GM12878 (cell line): ENCODE measurements around the gene MYH9. TPM values are rescaled to one million over a fixed set of nuclear protein-coding genes. Genes with fewer than 3 reads are reported as not detected.

ENCODE experiments used
- ATAC-seq: fragments of 200-7000 bp; cut with Tn5 transposase; 3 replicates; pipeline ENCODE4 v1.9.1; 2020; ENCODE audit warnings: mild to moderate bottlenecking, moderate library complexity
- BruUV-seq: library from RNA; stranded (reverse); fragments of 400-500 nt; replicated peaks from 2 replicates; lab custom pipeline; 2021; lab: Mats Ljungman, UMichigan
- CTCF ChIA-PET: fragments of 300-600 bp; sonication (Branson Sonifier 250); formaldehyde crosslinking; extraction: SDS; loops from one replicate; lab custom pipeline; 2021; ENCODE audit warnings: inconsistent platforms; lab: Yijun Ruan, JAX
- POLR2A ChIA-PET: fragments of 350-600 bp; formaldehyde crosslinking; extraction: SDS; loops from one replicate; lab custom pipeline; 2021; ENCODE audit warnings: inconsistent platforms; lab: Charles Lee
- RAD21 ChIA-PET: fragments of 300-600 bp; sonication (Branson Sonifier 250); formaldehyde crosslinking; loops from one replicate; lab custom pipeline; 2023; ENCODE audit warnings: antibody characterized with exemption; ENCODE audit not compliant: unreplicated experiment; lab: Charles Lee
- SMC1A ChIA-PET: fragments of 300-600 bp; sonication (Branson Sonifier 250); formaldehyde crosslinking; loops from one replicate; lab custom pipeline; 2023; ENCODE audit not compliant: unreplicated experiment, uncharacterized antibody; lab: Charles Lee
- DNase-seq: peaks from one replicate; pipeline ENCODE4 v3.0.0-alpha.2; 2011; ENCODE audit warnings: low read depth, low spot score
- FAIRE-seq: peaks from 3 replicates; lab custom pipeline; 2011; peaks lifted over from hg19 to GRCh38; lab: Jason Lieb, UNC
- H2AFZ ChIP-seq: 2 replicates; pipeline ENCODE4 v1.6.0; 2011; ENCODE audit warnings: low read depth, low read length, control low read depth; ENCODE audit not compliant: control insufficient read depth
- H3K27ac ChIP-seq: 2 replicates; pipeline ENCODE4 v1.5.1; 2011; ENCODE audit warnings: control low read depth; ENCODE audit not compliant: control insufficient read depth, insufficient read depth
- H3K27me3 ChIP-seq, 2 experiments: replicated peaks in 1 of 2; 2 replicates each; pipeline versions ENCODE4 v1.6.0 to v1.6.1; 2011; ENCODE audit warnings: low read length in 1 of 2; ENCODE audit not compliant: control insufficient read depth in 2 of 2, insufficient read depth in 2 of 2
- H3K36me3 ChIP-seq, 2 experiments: 2 replicates each; pipeline ENCODE4 v1.5.1; 2011; ENCODE audit warnings: low read length in 1 of 2; ENCODE audit not compliant: control insufficient read depth in 2 of 2, insufficient read depth in 2 of 2
- H3K4me1 ChIP-seq: 2 replicates; pipeline ENCODE4 v1.6.1; 2011; ENCODE audit warnings: mild to moderate bottlenecking, low read length, moderate library complexity, mixed read lengths; ENCODE audit not compliant: control insufficient read depth, insufficient read depth
- H3K4me2 ChIP-seq: 2 replicates; pipeline ENCODE4 v1.6.0; 2011; ENCODE audit warnings: control low read depth; ENCODE audit not compliant: control insufficient read depth, insufficient read depth
- H3K4me3 ChIP-seq: fragments of 200-600 bp; sonication (generic); 2 replicates; pipeline ENCODE4 v1.5.1; 2016
- H3K79me2 ChIP-seq: 2 replicates; pipeline ENCODE4 v1.6.0; 2011; ENCODE audit warnings: low read length; ENCODE audit not compliant: control insufficient read depth, insufficient read depth
- H3K9ac ChIP-seq: 2 replicates; pipeline ENCODE4 v1.8.0; 2011; ENCODE audit warnings: low read length, control low read depth, mixed read lengths; ENCODE audit not compliant: control insufficient read depth, insufficient read depth
- H3K9me3 ChIP-seq: replicated peaks from 3 replicates; pipeline ENCODE4 v1.5.1; 2011; ENCODE audit warnings: mild to moderate bottlenecking, low read length; ENCODE audit not compliant: control insufficient read depth, insufficient read depth
- H4K20me1 ChIP-seq: 2 replicates; pipeline ENCODE4 v1.6.0; 2011; ENCODE audit not compliant: control insufficient read depth, insufficient read depth
- ATF2 ChIP-seq: IDR thresholded peaks from 2 replicates; pipeline ENCODE4 v1.6.1; 2012; ENCODE audit warnings: low read length, inconsistent platforms
- CEBPZ ChIP-seq: fragments of 150-350 bp; IDR thresholded peaks from 2 replicates; pipeline ENCODE4 v1.6.1; 2016; ENCODE audit warnings: low read depth, low read length
- CHD2 ChIP-seq: IDR thresholded peaks from 2 replicates; pipeline ENCODE4 v1.6.1; 2011; ENCODE audit warnings: low read depth, low read length, improper control_type of control experiment, borderline replicate concordance
- CREB1 ChIP-seq: IDR thresholded peaks from 2 replicates; pipeline ENCODE4 v1.6.1; 2012; ENCODE audit warnings: low read depth, mild to moderate bottlenecking, inconsistent platforms
- ETV6 ChIP-seq, 2 experiments: fragments of 450-650 bp in 1 of 2; IDR thresholded peaks in 1 of 2; conservative IDR thresholded peaks in 1 of 2; 2 replicates each; pipeline ENCODE4 v1.6.1; 2014; ENCODE audit warnings: antibody characterized with exemption in 1 of 2, borderline replicate concordance in 1 of 2, low read depth in 1 of 2, mild to moderate bottlenecking in 1 of 2, moderate library complexity in 1 of 2
- IKZF2 ChIP-seq, 2 experiments: fragments of 450-650 bp; IDR thresholded peaks; 2 replicates each; pipeline ENCODE4 v1.6.1; 2017; ENCODE audit warnings: mild to moderate bottlenecking in 2 of 2, moderate library complexity in 2 of 2
- IRF4 ChIP-seq: IDR thresholded peaks from 2 replicates; pipeline ENCODE4 v1.6.1; 2011; ENCODE audit warnings: low read depth, low read length
- JUNB ChIP-seq: IDR thresholded peaks from 2 replicates; pipeline ENCODE4 v1.6.1; 2016; ENCODE audit warnings: antibody characterized with exemption, mild to moderate bottlenecking
- PAX5 ChIP-seq: IDR thresholded peaks from 2 replicates; pipeline ENCODE4 v1.6.1; 2011; ENCODE audit warnings: low read depth, low read length, borderline replicate concordance
- POLR2AphosphoS5 ChIP-seq: IDR thresholded peaks from 2 replicates; pipeline ENCODE4 v1.6.1; 2011; ENCODE audit warnings: mild to moderate bottlenecking, low read length, inconsistent platforms
- SREBF1 ChIP-seq: IDR thresholded peaks from 2 replicates; pipeline ENCODE4 v1.6.1; 2012; ENCODE audit warnings: mild to moderate bottlenecking, low read length
- YY1 ChIP-seq: IDR thresholded peaks from 2 replicates; pipeline ENCODE4 v1.6.1; 2011; ENCODE audit warnings: low read depth, mild to moderate bottlenecking, low read length
- WGBS: methylation state at CpG from one replicate; pipeline ENCODE4 v1.1.6; 2016; ENCODE audit warnings: low lambda C conversion rate; ENCODE audit not compliant: insufficient replicate concordance, insufficient coverage; ENCODE audit errors: missing lambda C conversion rate; 5-methylcytosine and 5-hydroxymethylcytosine counted together
- in situ Hi-C: fragments of 300-500 bp; cut with MboI; formaldehyde crosslinking; loops from 9 replicates; pipeline ENCODE4 v1.14.3; 2018; ENCODE audit warnings: mixed read lengths
- intact Hi-C: fragments of 100-400 bp; cut with micrococcal nuclease; formaldehyde crosslinking; loops from one replicate; pipeline ENCODE4 v1.14.2; 2022; ENCODE audit not compliant: unreplicated experiment
- polyA plus RNA-seq, 11 experiments: library from polyadenylated mRNA; depleted of rRNA in 4 of 11; unstranded in 6 of 11; stranded (reverse) in 5 of 11; fragments of >200 nt; fragmentation: Nextera tagmentation in 4 of 11; fragmentation: Illumina TruSeq in 1 of 11; extraction: Ambion mirVana in 4 of 11; extraction: Trizol in 1 of 11; gene quantifications; 1 replicate in 1 of 11; 2 replicates in 10 of 11; pipeline versions ENCODE4 v1.2.1 to v1.2.3, GENCODE V29; 2011 to 2016; ENCODE audit warnings: inconsistent platforms in 2 of 11, missing spikeins in 2 of 11, low read depth in 1 of 11
- total RNA-seq, 4 experiments: library from RNA; depleted of rRNA in 3 of 4; stranded (reverse); fragments of >200 nt in 3 of 4; fragmentation: Illumina TruSeq in 1 of 4; extraction: Trizol in 1 of 4; gene quantifications; 2 replicates each; pipeline versions ENCODE4 v1.2.1 to v1.2.3, GENCODE V29; 2013 to 2021
- TF ChIP-seq, protein P1 (sequence below): fragments of 450-650 bp; IDR thresholded peaks from 2 replicates; pipeline ENCODE4 v1.6.1; 2018; ENCODE audit warnings: borderline replicate concordance, mild to moderate bottlenecking; ENCODE audit not compliant: partially characterized antibody
- TF ChIP-seq, protein P2 (sequence below): IDR thresholded peaks from 2 replicates; pipeline ENCODE4 v1.6.1; 2011; ENCODE audit warnings: low read depth, low read length, improper control_type of control experiment, borderline replicate concordance

The MYH9 gene
- total and polyA plus RNA-seq, 10 of the 15 experiments (the other 5 are each of a cell fraction or from before 2014, with no cell fraction given): 5.1 to 525 (median 145) TPM

GRCh38 chr22:36375071-36375980 lies 12.4 kb downstream of the MYH9 start:
- DNase-seq (no peak), FAIRE-seq (no peak), ATAC-seq (no peak)
- Histone ChIP-seq H3K27me3 (no peaks in the 10 kb centered on the region), H3K36me3 (peaks cover 19 to 22% of the 10 kb centered on the region in 2 experiments; a peak in 3 of 4 replicates), H4K20me1 (peaks cover 15% of the 10 kb centered on the region), H3K27ac (peak overlapping the region; percentile 40), H3K4me1 (peaks cover 86% of the 10 kb centered on the region), H3K79me2 (peaks cover 96% of the 10 kb centered on the region), H3K9me3 (no peaks in the 10 kb centered on the region), H3K4me3 (no peak overlapping the region), H3K9ac (no peak overlapping the region), H2AFZ (no peak overlapping the region), H3K4me2 (peak overlapping the region; percentile 50; the same call in 1 of the 2 replicates)
- ChIA-PET RAD21 (interaction anchor here (0.7 to 1.0 kb wide), 2 partner anchors 10 to 21 kb away, joined by 3 to 4 read pairs; no protein-coding TSS in a partner anchor), SMC1A (interaction anchor here (0.6 to 1.4 kb wide), 2 partner anchors 10 to 170 kb away, joined by 4 to 7 read pairs; no protein-coding TSS in a partner anchor), POLR2A (interaction anchor here (0.6 to 2.1 kb wide), 3 partner anchors 10 to 44 kb away, joined by 4 to 13 read pairs (median 5); no protein-coding TSS in a partner anchor), CTCF (interaction anchor here (0.9 kb wide), 2 partner anchors 95 to 304 kb away, joined by 3 read pairs; no protein-coding TSS in a partner anchor)
- in situ Hi-C loops (no loop called here), intact Hi-C loops (no loop called here)
- no TSS peak for BruUV-seq
- WGBS: 65% methylated on average over 9 of the region's 9 CpGs
- TF ChIP-seq ETV6 (conservative IDR thresholded peaks at IDR 0.05 in 1 of 2, IDR thresholded peaks at IDR 0.05 in 1 of 2; ENCODE audit: borderline replicate concordance in 1 of 2, low read depth in 1 of 2) (no peak), ATF2 (no peak), YY1 (0 out of 2 replicates have a peak, but pooled peaks have one; percentile 18), CREB1 (no peak), SREBF1 (no peak), CEBPZ (no peak), CHD2 (no peak), IRF4 (no peak), POLR2AphosphoS5 (peak; percentile 16; the same call in 1 of the 2 replicates), IKZF2 (IDR thresholded peaks at IDR 0.05) (no peak), PAX5 (no peak), JUNB (no peak)
- TF ChIP-seq, protein P1, sequence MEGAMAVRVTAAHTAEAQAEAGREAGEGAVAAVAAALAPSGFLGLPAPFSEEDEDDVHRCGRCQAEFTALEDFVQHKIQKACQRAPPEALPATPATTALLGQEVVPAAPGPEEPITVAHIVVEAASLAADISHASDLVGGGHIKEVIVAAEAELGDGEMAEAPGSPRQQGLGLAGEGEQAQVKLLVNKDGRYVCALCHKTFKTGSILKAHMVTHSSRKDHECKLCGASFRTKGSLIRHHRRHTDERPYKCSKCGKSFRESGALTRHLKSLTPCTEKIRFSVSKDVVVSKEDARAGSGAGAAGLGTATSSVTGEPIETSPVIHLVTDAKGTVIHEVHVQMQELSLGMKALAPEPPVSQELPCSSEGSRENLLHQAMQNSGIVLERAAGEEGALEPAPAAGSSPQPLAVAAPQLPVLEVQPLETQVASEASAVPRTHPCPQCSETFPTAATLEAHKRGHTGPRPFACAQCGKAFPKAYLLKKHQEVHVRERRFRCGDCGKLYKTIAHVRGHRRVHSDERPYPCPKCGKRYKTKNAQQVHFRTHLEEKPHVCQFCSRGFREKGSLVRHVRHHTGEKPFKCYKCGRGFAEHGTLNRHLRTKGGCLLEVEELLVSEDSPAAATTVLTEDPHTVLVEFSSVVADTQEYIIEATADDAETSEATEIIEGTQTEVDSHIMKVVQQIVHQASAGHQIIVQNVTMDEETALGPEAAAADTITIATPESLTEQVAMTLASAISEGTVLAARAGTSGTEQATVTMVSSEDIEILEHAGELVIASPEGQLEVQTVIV: no peak
- TF ChIP-seq, protein P2, sequence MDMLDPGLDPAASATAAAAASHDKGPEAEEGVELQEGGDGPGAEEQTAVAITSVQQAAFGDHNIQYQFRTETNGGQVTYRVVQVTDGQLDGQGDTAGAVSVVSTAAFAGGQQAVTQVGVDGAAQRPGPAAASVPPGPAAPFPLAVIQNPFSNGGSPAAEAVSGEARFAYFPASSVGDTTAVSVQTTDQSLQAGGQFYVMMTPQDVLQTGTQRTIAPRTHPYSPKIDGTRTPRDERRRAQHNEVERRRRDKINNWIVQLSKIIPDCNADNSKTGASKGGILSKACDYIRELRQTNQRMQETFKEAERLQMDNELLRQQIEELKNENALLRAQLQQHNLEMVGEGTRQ: no peak
